ENCODE measurements around the gene ENKUR. TPM values are rescaled to one million over a fixed set of nuclear protein-coding genes. Genes with fewer than 3 reads are reported as not detected.
"Not testable (repeated sequence)": the region's sequence is repeated elsewhere in the genome, so short reads cannot be mapped to it uniquely, and the experiment has no call there.

The ENKUR gene
- total and polyA plus RNA-seq, 9 donors, result 0.04 to 0.51 (median 0.35) TPM

DNA sequence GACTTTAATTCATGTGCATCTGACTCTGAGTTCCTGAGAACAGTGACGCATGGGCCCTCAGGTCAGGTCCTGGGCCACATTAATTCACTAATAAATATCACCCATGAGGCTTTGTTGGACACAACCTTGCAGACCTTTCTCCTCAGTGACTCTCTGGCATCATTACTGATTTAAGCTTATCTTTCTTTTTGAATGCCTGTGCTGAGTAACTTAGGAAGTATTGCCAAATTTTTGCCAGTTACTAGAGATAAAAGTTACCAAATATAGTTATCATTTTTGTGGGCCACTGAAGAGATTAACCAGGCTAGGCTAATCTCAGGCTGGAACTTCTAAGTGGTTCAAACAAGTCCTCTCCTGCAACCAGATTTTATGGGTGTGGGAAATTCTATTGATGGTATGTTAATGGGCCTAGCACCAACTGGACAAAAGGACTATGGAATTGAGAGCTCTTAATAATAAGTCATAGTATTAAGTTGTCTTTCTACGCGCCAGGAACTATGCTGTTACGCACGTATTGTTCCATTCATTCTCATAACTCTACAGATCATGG is 34.7 kb downstream of the ENKUR start:
- no peak overlapping the region for H3K27ac ChIP-seq (ENCODE audit: low read length)
- DNase-seq, result no peak
- no peaks in the 10 kb centered on the region for H3K9me3 ChIP-seq (replicated peaks; ENCODE audit: control insufficient read depth, low read depth, low read length)
- H3K4me3 ChIP-seq (ENCODE audit: low read length), result no peak overlapping the region
- no peaks in the 10 kb centered on the region for H3K4me1 ChIP-seq (ENCODE audit: control insufficient read depth, insufficient read depth, low read length)
- 92% methylated on average over 1 of the region's 5 CpGs for WGBS (ENCODE audit: insufficient coverage)
- H3K36me3 ChIP-seq (ENCODE audit: control insufficient read depth, insufficient read depth, low read length), result no peaks in the 10 kb centered on the region
- no peaks in the 10 kb centered on the region for H3K27me3 ChIP-seq (ENCODE audit: control insufficient read depth, insufficient read depth, low read length)

DNA sequence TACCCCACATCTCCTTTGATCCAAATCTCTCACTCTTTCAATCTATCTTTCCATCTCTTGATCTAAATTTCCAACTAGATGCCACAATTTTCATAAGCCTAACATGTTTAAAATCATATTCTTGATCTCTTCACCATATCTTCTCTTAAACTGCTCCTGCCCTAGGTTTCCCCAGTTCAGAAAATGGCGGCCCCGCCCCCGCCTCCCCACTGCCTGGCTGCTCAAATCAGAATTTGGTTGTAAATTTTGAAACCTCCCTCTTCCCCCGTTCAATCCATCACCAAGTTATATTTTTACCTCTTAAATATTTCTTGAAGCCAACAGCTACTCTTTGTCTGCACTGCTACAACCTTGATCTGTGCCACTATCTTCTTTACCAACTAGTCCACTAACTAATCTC is 36.3 kb downstream of the ENKUR start:
- Histone ChIP-seq H3K36me3 (ENCODE audit: control insufficient read depth, insufficient read depth, low read length) (no peaks in the 10 kb centered on the region), H3K9me3 (replicated peaks; ENCODE audit: control insufficient read depth, low read depth, low read length) (no peaks in the 10 kb centered on the region), H3K27ac (ENCODE audit: low read length) (no peak overlapping the region), H3K4me3 (ENCODE audit: low read length) (no peak overlapping the region), H3K27me3 (ENCODE audit: control insufficient read depth, insufficient read depth, low read length) (no peaks in the 10 kb centered on the region), H3K4me1 (ENCODE audit: control insufficient read depth, insufficient read depth, low read length) (peaks cover 8% of the 10 kb centered on the region)
- DNase-seq, result no peak
- 91% methylated on average over 4 of the region's 4 CpGs for WGBS (ENCODE audit: insufficient coverage)

DNA sequence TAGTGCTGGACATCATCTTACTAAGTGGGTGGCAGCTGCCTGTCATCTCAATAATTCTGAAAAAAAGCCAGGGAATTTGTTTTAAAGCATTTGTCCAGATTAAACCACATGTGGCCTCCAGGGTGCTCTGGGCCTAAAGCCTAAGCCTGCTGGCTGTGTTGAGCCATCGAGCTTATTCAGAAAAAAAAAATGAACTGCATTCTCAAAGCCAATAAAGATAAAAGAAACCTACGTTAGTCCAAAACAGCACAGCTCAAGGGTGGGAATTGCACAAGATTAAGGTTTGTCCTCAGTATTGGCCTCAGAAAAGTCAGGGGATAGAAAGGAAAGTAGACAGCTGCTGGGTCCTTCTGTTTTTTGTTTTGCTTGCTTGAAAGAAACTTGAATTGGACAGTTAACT is 41.0 kb downstream of the ENKUR start:
- peak overlapping the region; percentile 67 for H3K27ac ChIP-seq (ENCODE audit: low read length)
- H3K9me3 ChIP-seq (replicated peaks; ENCODE audit: control insufficient read depth, low read depth, low read length), result no peaks in the 10 kb centered on the region
- peaks cover 11% of the 10 kb centered on the region for H3K4me1 ChIP-seq (ENCODE audit: control insufficient read depth, insufficient read depth, low read length)
- no peaks in the 10 kb centered on the region for H3K36me3 ChIP-seq (ENCODE audit: control insufficient read depth, insufficient read depth, low read length)
- 20% methylated on average over 1 of the region's 2 CpGs for WGBS (ENCODE audit: insufficient coverage)
- no peak overlapping the region for H3K4me3 ChIP-seq (ENCODE audit: low read length)
- peak; percentile 96 for DNase-seq
- H3K27me3 ChIP-seq (ENCODE audit: control insufficient read depth, insufficient read depth, low read length), result no peaks in the 10 kb centered on the region

DNA sequence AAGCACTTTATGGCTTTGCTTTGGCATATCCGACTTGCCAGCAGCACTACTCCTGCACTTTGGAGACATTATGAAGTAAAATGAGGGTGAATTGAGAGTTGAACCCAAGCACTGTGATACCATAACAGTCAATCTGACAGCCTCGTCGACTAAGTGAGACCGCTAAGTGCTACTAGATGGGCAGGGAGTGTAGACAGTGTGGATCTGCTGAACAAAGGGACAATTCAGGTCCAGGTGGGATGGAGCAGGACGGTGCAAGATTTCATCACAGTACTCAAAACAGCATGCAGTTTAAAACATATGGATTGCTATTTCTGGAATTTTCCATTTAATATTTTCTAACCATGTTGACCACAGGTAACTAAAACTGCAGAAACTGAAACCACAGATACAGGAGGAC is 42.8 kb downstream of the ENKUR start:
- Histone ChIP-seq H3K27me3 (ENCODE audit: control insufficient read depth, insufficient read depth, low read length) (no peaks in the 10 kb centered on the region), H3K27ac (ENCODE audit: low read length) (no peak overlapping the region), H3K4me3 (ENCODE audit: low read length) (no peak overlapping the region), H3K4me1 (ENCODE audit: control insufficient read depth, insufficient read depth, low read length) (peaks cover 11% of the 10 kb centered on the region), H3K36me3 (ENCODE audit: control insufficient read depth, insufficient read depth, low read length) (no peaks in the 10 kb centered on the region), H3K9me3 (replicated peaks; ENCODE audit: control insufficient read depth, low read depth, low read length) (no peaks in the 10 kb centered on the region)
- no CpG with 5 or more reads among the region's 5 CpGs for WGBS (ENCODE audit: insufficient coverage)
- no peak for DNase-seq

DNA sequence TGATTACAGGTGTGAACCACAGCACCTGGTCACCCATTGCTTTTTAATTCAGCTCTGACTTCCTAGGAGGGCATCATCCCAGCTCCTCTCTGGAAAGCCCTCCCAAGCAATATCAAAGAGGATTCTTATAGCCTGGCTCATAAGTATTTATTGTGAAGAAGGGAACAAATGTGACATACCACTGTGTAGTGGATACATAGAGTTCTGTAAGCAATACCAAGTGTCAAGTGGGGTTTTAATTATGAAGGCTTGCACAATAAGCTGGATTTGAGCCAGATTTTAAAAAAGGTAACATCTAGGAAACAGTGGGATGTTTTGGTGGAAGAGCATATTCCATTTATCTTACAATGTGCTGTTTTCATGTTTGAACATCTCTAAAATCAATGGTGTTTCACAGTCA is 44.6 kb downstream of the ENKUR start:
- no peak overlapping the region for H3K4me3 ChIP-seq (ENCODE audit: low read length)
- H3K4me1 ChIP-seq (ENCODE audit: control insufficient read depth, insufficient read depth, low read length), result peaks cover 11% of the 10 kb centered on the region
- H3K27me3 ChIP-seq (ENCODE audit: control insufficient read depth, insufficient read depth, low read length), result no peaks in the 10 kb centered on the region
- no peaks in the 10 kb centered on the region for H3K36me3 ChIP-seq (ENCODE audit: control insufficient read depth, insufficient read depth, low read length)
- no peak overlapping the region for H3K27ac ChIP-seq (ENCODE audit: low read length)
- no peaks in the 10 kb centered on the region for H3K9me3 ChIP-seq (replicated peaks; ENCODE audit: control insufficient read depth, low read depth, low read length)
- DNase-seq, result no peak

DNA sequence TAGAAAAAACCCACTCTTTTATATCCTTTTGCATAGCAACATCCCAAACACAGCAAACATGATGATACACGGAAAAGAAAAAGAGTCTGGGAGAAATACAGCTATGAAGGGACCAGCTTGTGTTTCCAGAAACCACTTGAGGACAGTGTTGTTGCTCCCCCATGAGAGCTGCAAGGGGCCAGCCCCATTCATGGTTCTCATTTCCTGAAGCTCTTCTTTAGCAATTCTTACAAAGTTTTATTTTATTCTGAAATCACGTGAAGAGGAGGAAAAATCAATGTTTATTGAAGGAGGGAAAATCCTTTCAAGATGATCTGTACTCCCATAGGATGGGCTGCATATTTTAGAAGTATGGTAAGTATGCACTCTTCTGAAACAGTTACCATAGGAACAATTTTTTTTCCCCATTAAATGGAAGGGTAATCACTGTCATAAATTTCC is 46.1 kb downstream of the ENKUR start:
- no CpG with 5 or more reads among the region's 2 CpGs for WGBS (ENCODE audit: insufficient coverage)
- Histone ChIP-seq H3K4me3 (ENCODE audit: low read length) (no peak overlapping the region), H3K27ac (ENCODE audit: low read length) (peak overlapping the region; percentile 86), H3K27me3 (ENCODE audit: control insufficient read depth, insufficient read depth, low read length) (no peaks in the 10 kb centered on the region), H3K9me3 (replicated peaks; ENCODE audit: control insufficient read depth, low read depth, low read length) (no peaks in the 10 kb centered on the region), H3K36me3 (ENCODE audit: control insufficient read depth, insufficient read depth, low read length) (no peaks in the 10 kb centered on the region), H3K4me1 (ENCODE audit: control insufficient read depth, insufficient read depth, low read length) (peaks cover 4% of the 10 kb centered on the region)
- peak; percentile 97 for DNase-seq

DNA sequence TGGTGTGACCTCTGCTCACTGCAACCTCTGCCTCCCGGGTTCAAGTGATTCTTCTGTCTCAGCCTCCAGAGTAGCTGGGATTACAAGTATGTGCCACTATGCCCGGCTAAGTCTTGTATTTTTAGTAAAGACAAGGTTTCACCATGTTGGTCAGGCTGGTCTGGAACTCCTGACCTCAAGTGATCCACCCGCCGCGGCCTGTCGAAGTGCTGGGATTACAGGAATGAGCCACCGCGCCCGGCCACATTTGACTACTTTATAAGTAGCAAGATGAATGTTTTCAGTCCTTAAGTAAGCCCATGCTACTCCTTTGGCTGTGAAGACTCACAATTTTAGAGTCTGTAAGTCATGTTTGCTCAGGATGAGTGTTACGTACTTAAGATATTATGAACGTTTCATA is 47.0 kb downstream of the ENKUR start:
- not testable (repeated sequence) for DNase-seq; H3K4me1 ChIP-seq (ENCODE audit: control insufficient read depth, insufficient read depth, low read length); H3K4me3 ChIP-seq (ENCODE audit: low read length); H3K9me3 ChIP-seq (replicated peaks; ENCODE audit: control insufficient read depth, low read depth, low read length); H3K36me3 ChIP-seq (ENCODE audit: control insufficient read depth, insufficient read depth, low read length); H3K27me3 ChIP-seq (ENCODE audit: control insufficient read depth, insufficient read depth, low read length)
- H3K27ac ChIP-seq (ENCODE audit: low read length), result peak overlapping the region; percentile 86
- WGBS (ENCODE audit: insufficient coverage), result 97% methylated on average over 9 of the region's 11 CpGs

DNA sequence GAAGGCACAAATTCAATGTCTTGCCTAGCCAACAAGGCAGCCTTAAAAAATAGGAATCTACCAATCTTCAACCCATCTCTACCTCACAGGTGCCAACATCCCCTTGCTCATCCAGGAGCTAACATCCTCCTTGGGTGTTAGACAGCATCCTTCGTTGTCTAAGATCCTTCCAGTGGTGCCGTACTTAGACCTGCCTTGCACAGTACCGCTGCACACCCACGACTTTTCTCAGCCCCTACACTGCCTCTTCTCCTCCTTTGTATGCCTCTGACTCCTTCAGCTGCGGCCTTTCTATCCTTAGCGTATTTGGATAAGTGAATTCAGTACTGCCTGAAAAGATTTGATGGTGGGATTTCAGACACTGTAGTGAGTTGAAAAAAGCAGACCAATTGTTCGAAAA is 47.6 kb downstream of the ENKUR start:
- 100% methylated on average over 4 of the region's 7 CpGs for WGBS (ENCODE audit: insufficient coverage)
- Histone ChIP-seq H3K4me1 (ENCODE audit: control insufficient read depth, insufficient read depth, low read length) (peaks cover 5% of the 10 kb centered on the region), H3K9me3 (replicated peaks; ENCODE audit: control insufficient read depth, low read depth, low read length) (no peaks in the 10 kb centered on the region), H3K27ac (ENCODE audit: low read length) (no peak overlapping the region), H3K27me3 (ENCODE audit: control insufficient read depth, insufficient read depth, low read length) (no peaks in the 10 kb centered on the region), H3K4me3 (ENCODE audit: low read length) (no peak overlapping the region), H3K36me3 (ENCODE audit: control insufficient read depth, insufficient read depth, low read length) (no peaks in the 10 kb centered on the region)
- no peak for DNase-seq

DNA sequence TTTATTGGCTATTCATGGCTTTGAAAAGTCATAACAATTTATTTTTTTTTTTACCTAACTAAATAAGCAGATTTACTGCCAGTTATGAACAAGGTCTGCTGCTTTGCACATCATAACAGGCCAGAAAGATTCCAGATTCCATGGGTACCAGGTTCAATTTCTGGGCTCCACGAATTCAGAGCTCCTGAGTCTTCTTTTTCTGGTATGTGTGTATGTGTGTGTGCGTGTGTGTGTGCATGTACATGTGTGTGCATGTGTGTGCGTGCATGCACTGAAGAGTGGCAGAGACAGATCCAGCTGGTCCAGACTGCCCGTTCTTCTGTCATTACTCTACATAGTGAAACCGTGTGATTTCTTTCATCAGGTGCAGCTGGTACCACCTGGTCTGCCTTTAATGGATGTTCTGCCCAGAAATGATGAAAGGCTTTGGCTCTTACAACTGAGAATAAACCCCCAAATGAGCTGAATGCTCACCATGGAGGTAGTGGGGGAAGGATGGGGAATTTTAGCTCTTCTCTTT is 48.9 kb downstream of the ENKUR start:
- no peaks in the 10 kb centered on the region for H3K36me3 ChIP-seq (ENCODE audit: control insufficient read depth, insufficient read depth, low read length)
- H3K27ac ChIP-seq (ENCODE audit: low read length), result no peak overlapping the region
- no peaks in the 10 kb centered on the region for H3K27me3 ChIP-seq (ENCODE audit: control insufficient read depth, insufficient read depth, low read length)
- DNase-seq, result no peak
- H3K9me3 ChIP-seq (replicated peaks; ENCODE audit: control insufficient read depth, low read depth, low read length), result no peaks in the 10 kb centered on the region
- 77% methylated on average over 3 of the region's 5 CpGs for WGBS (ENCODE audit: insufficient coverage)
- no peak overlapping the region for H3K4me3 ChIP-seq (ENCODE audit: low read length)
- peaks cover 5% of the 10 kb centered on the region for H3K4me1 ChIP-seq (ENCODE audit: control insufficient read depth, insufficient read depth, low read length)

DNA sequence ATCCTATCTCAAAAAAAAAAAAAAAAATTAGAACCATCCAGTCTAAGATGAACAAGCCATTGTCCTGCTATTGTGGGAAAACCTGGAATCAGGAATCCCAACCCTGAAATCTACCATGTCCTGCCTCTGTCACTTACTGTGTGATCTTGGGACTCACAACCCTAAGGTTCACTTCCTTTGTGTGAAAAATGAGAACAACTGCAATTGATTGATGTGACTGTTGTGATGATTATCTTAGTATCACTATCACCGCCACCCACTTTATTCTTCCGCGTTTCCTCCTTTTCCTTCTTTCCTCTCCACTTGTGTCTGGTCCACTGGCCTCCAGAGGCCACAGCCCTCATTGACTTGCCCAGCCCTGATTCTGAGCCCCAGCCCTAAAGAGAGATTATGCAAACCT is 50.9 kb downstream of the ENKUR start:
- Histone ChIP-seq H3K36me3 (ENCODE audit: control insufficient read depth, insufficient read depth, low read length) (no peaks in the 10 kb centered on the region), H3K4me3 (ENCODE audit: low read length) (no peak overlapping the region), H3K27me3 (ENCODE audit: control insufficient read depth, insufficient read depth, low read length) (no peaks in the 10 kb centered on the region), H3K4me1 (ENCODE audit: control insufficient read depth, insufficient read depth, low read length) (peaks cover 2% of the 10 kb centered on the region), H3K27ac (ENCODE audit: low read length) (no peak overlapping the region), H3K9me3 (replicated peaks; ENCODE audit: control insufficient read depth, low read depth, low read length) (no peaks in the 10 kb centered on the region)
- WGBS (ENCODE audit: insufficient coverage), result 86% methylated on average over 2 of the region's 3 CpGs
- DNase-seq, result no peak

DNA sequence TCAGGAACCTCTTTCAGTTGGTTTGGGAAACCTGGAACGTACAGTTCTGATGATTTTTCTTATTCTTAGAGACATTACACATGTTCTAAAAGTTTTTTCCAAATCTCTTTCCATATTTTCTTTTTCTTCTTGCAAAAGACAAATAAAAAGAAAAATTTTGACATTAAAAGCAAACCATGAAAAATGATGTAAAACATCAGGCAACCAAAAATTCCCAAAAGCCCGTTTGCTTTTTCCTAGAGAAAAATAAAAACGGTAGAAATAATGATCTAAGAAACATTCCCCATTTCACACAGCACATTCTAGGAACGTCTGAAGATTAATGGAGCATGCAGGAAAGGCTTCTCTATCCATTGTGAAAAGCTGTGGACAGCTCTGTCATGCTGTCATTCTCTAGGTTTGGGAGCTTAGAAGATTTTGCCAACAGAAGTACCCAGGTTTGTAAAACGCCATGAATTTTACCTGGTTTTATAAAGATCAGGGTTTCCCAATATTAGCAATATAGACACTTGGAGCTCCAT is 52.4 kb downstream of the ENKUR start:
- H3K27ac ChIP-seq (ENCODE audit: low read length), result peak overlapping the region; percentile 52
- H3K4me1 ChIP-seq (ENCODE audit: control insufficient read depth, insufficient read depth, low read length), result peaks cover 9% of the 10 kb centered on the region

More for the DNA sequence above, 52.4 kb downstream of the ENKUR start:
- DNase-seq, result peak; percentile 69
- no peaks in the 10 kb centered on the region for H3K27me3 ChIP-seq (ENCODE audit: control insufficient read depth, insufficient read depth, low read length)
- H3K4me3 ChIP-seq (ENCODE audit: low read length), result no peak overlapping the region
- no peaks in the 10 kb centered on the region for H3K9me3 ChIP-seq (replicated peaks; ENCODE audit: control insufficient read depth, low read depth, low read length)
- no peaks in the 10 kb centered on the region for H3K36me3 ChIP-seq (ENCODE audit: control insufficient read depth, insufficient read depth, low read length)
- WGBS (ENCODE audit: insufficient coverage), result 80% methylated on average over 1 of the region's 5 CpGs
